K562 (cell line): ENCODE data around the gene CELSR1. TPM values are rescaled to one million over a fixed set of nuclear protein-coding genes. Genes with fewer than 3 reads are reported as not detected.

Experiments used
- ATAC-seq: fragments of 200-7000 bp; cut with Tn5 transposase; 3 replicates; pipeline ENCODE4 v1.9.1; 2020; ENCODE audit warnings: moderate library complexity
- BruUV-seq: library from RNA; stranded (reverse); fragments of 400-500 nt; replicated peaks from 2 replicates; lab custom pipeline; 2021; lab: Mats Ljungman, UMichigan
- CTCF ChIA-PET: fragments of 300-600 bp; formaldehyde crosslinking; extraction: SDS; loops from one replicate; lab custom pipeline; 2021; ENCODE audit warnings: low intra/inter-chr PET ratio; lab: Yijun Ruan, JAX
- POLR2A ChIA-PET: fragments of 300-600, 350-650 bp; sonication (Branson Sonifier 250); formaldehyde crosslinking; extraction: SDS; loops from one replicate; lab custom pipeline; 2021; ENCODE audit warnings: antibody characterized with exemption, inconsistent platforms; lab: Yijun Ruan, JAX
- DNase-seq, 4 experiments: peaks; one replicate each; pipeline versions ENCODE4 v3.0.0 to v3.0.0-alpha.2; 2011 to 2018; ENCODE audit warnings: low spot score in 3 of 4, mixed read lengths in 3 of 4; ENCODE audit errors: extremely low read depth in 1 of 4
- FAIRE-seq: peaks from 2 replicates; lab custom pipeline; 2011; peaks lifted over from hg19 to GRCh38; lab: Jason Lieb, UNC
- H2AFZ ChIP-seq: 2 replicates; pipeline ENCODE4 v1.6.0; 2011; ENCODE audit warnings: low read depth, low read length, control low read depth, inconsistent platforms
- H3K27ac ChIP-seq: fragments of 200-600 bp; 3 replicates; pipeline ENCODE4 v1.8.0; 2011; ENCODE audit warnings: low read depth, mild to moderate bottlenecking, control low read depth, inconsistent platforms, low read length, moderate library complexity, mixed read lengths; ENCODE audit errors: extremely low read depth
- H3K27me3 ChIP-seq, 2 experiments: fragments of 300-600 bp in 1 of 2; 2 replicates in 1 of 2; 3 replicates in 1 of 2; pipeline versions ENCODE4 v1.6.0 to v1.8.0; 2011; ENCODE audit warnings: inconsistent platforms in 2 of 2, low read length in 2 of 2, mild to moderate bottlenecking in 1 of 2, mixed read lengths in 1 of 2, moderate library complexity in 1 of 2; ENCODE audit not compliant: control insufficient read depth in 2 of 2, insufficient read depth in 2 of 2
- H3K36me3 ChIP-seq: fragments of 300-600 bp; 3 replicates; pipeline ENCODE4 v1.8.0; 2011; ENCODE audit warnings: mild to moderate bottlenecking, low read length, inconsistent platforms; ENCODE audit not compliant: control insufficient read depth, insufficient read depth
- H3K4me1 ChIP-seq, 2 experiments: fragments of 200-600 bp in 1 of 2; replicated peaks in 1 of 2; 2 replicates in 1 of 2; 3 replicates in 1 of 2; pipeline versions ENCODE4 v1.5.1 to v1.8.0; 2011; ENCODE audit warnings: inconsistent platforms in 2 of 2, low read length in 2 of 2, mild to moderate bottlenecking in 1 of 2, mixed read lengths in 1 of 2, moderate library complexity in 1 of 2; ENCODE audit not compliant: control insufficient read depth in 2 of 2, insufficient read depth in 2 of 2
- H3K4me2 ChIP-seq: 2 replicates; pipeline ENCODE4 v1.6.1; 2011; ENCODE audit warnings: low read length, control low read depth, inconsistent platforms, mixed read lengths; ENCODE audit not compliant: insufficient read depth
- H3K4me3 ChIP-seq: fragments of 200-600 bp; sonication (generic), shearing (Covaris generic); 2 replicates; pipeline ENCODE4 v1.5.1; 2016; ENCODE audit warnings: control low read depth, inconsistent platforms
- H3K79me2 ChIP-seq: fragments of 200-600 bp; 3 replicates; pipeline ENCODE4 v1.8.0; 2011; ENCODE audit warnings: low read length, inconsistent platforms; ENCODE audit not compliant: control insufficient read depth, insufficient read depth
- H3K9ac ChIP-seq, 2 experiments: 2 replicates each; pipeline versions ENCODE4 v1.6.0 to v1.6.1; 2011; ENCODE audit warnings: low read depth in 2 of 2, low read length in 2 of 2, control low read depth in 1 of 2, inconsistent platforms in 1 of 2, mild to moderate bottlenecking in 1 of 2, mixed read lengths in 1 of 2; ENCODE audit not compliant: insufficient read depth in 1 of 2
- H3K9me1 ChIP-seq: one replicate; pipeline ENCODE4 v1.6.0; 2011; ENCODE audit warnings: inconsistent platforms, mild to moderate bottlenecking, low read length, moderate library complexity; ENCODE audit not compliant: control insufficient read depth, insufficient read depth
- H3K9me3 ChIP-seq: replicated peaks from 2 replicates; pipeline ENCODE4 v1.5.1; 2011; ENCODE audit warnings: low read depth, low read length, inconsistent platforms; ENCODE audit not compliant: control insufficient read depth, insufficient read depth
- H4K20me1 ChIP-seq: replicated peaks from 2 replicates; pipeline ENCODE4 v1.6.1; 2011; ENCODE audit warnings: low read length, inconsistent platforms, mixed read lengths; ENCODE audit not compliant: control insufficient read depth, insufficient read depth
- MYBL2 ChIP-seq, 2 experiments: fragments of 450-650 bp in 1 of 2; sonication (generic) in 1 of 2; formaldehyde crosslinking in 1 of 2; IDR thresholded peaks; 2 replicates each; pipeline versions ENCODE4 v1.6.1 to v1.8.1; 2017 to 2022; ENCODE audit warnings: borderline replicate concordance in 1 of 2, inconsistent platforms in 1 of 2, low read depth in 1 of 2, mild to moderate bottlenecking in 1 of 2, missing genetic modification reagents in 1 of 2, moderate library complexity in 1 of 2
- SIN3B ChIP-seq: fragments of 450-650 bp; IDR thresholded peaks from 2 replicates; pipeline ENCODE4 v1.6.1; 2017; ENCODE audit warnings: low read depth, mild to moderate bottlenecking, moderate library complexity
- SMARCE1 ChIP-seq: fragments of 450-650 bp; IDR thresholded peaks from 2 replicates; pipeline ENCODE4 v1.7.1; 2016; ENCODE audit warnings: mild to moderate bottlenecking
- SMC3 ChIP-seq: conservative IDR thresholded peaks from 2 replicates; pipeline ENCODE4 v1.6.1; 2011; ENCODE audit warnings: low read depth, low read length, improper control_type of control experiment; ENCODE audit not compliant: insufficient read depth
- STAG1 ChIP-seq: sonication (generic); formaldehyde crosslinking; IDR thresholded peaks from 2 replicates; pipeline ENCODE4 v1.5.0; 2020; ENCODE audit warnings: missing genetic modification reagents, borderline replicate concordance
- ZNF197 ChIP-seq: fragments of 200-800 bp; sonication (Bioruptor generic); IDR thresholded peaks from 2 replicates; pipeline ENCODE4 v1.6.1; 2016; ENCODE audit warnings: low read depth, missing genetic modification characterization, missing compliant biosample characterization
- WGBS: fragments of 100-300 bp; shearing (Covaris generic); methylation state at CpG from one replicate; pipeline ENCODE4 v1.1.6; 2016; ENCODE audit warnings: low coverage, mixed read lengths; ENCODE audit not compliant: insufficient coverage; ENCODE audit errors: missing lambda C conversion rate; 5-methylcytosine and 5-hydroxymethylcytosine counted together
- in situ Hi-C: fragments of 300-500 bp; cut with MboI; formaldehyde crosslinking; loops from 4 replicates; pipeline ENCODE4 v1.15.0; 2018; ENCODE audit warnings: inconsistent platforms, mixed read lengths
- intact Hi-C: fragments of 100-400 bp; cut with micrococcal nuclease; formaldehyde crosslinking; loops from 2 replicates; pipeline ENCODE4 v1.14.2; 2022
- polyA plus RNA-seq, 8 experiments: library from polyadenylated mRNA; depleted of rRNA in 4 of 8; stranded (reverse) in 5 of 8; unstranded in 3 of 8; fragments of >200 nt; fragmentation: Nextera tagmentation in 2 of 8; fragmentation: Illumina TruSeq in 1 of 8; extraction: Ambion mirVana in 2 of 8; extraction: Trizol in 1 of 8; gene quantifications; 2 replicates each; pipeline versions ENCODE4 v1.2.1 to v1.2.3, GENCODE V29; 2011 to 2014; ENCODE audit warnings: inconsistent platforms in 1 of 8, missing spikeins in 1 of 8
- total RNA-seq, 7 experiments: library from RNA; depleted of rRNA in 6 of 7; stranded (reverse); fragments of >200 nt in 6 of 7; fragmentation: Illumina TruSeq in 2 of 7; extraction: Trizol in 2 of 7; gene quantifications; 2 replicates each; pipeline versions ENCODE4 v1.2.1 to v1.2.3, GENCODE V29; 2011 to 2021; ENCODE audit warnings: low replicate concordance in 1 of 7
- TF ChIP-seq, protein P1 (sequence below): sonication (generic); formaldehyde crosslinking; IDR thresholded peaks from 2 replicates; pipeline ENCODE4 v1.8.0; 2022; ENCODE audit warnings: mild to moderate bottlenecking, missing genetic modification reagents
- TF ChIP-seq, protein P2 (sequence below), 3 experiments: IDR thresholded peaks in 2 of 3; conservative IDR thresholded peaks in 1 of 3; 2 replicates each; pipeline ENCODE4 v1.5.1; 2011 to 2012; ENCODE audit warnings: low read length in 3 of 3, mild to moderate bottlenecking in 3 of 3, control low read depth in 2 of 3, improper control_type of control experiment in 1 of 3, inconsistent platforms in 1 of 3, low read depth in 1 of 3, mixed read lengths in 1 of 3, moderate library complexity in 1 of 3; ENCODE audit not compliant: insufficient read depth in 2 of 3
- TF ChIP-seq, protein P3 (sequence below): sonication (generic); formaldehyde crosslinking; IDR thresholded peaks from 2 replicates; pipeline ENCODE4 v1.8.0; 2023; ENCODE audit warnings: missing genetic modification reagents, mild to moderate bottlenecking, borderline replicate concordance

The CELSR1 gene
- total and polyA plus RNA-seq, 9 of the 15 experiments (the other 6 are each of a cell fraction or from before 2014, with no cell fraction given), result under 0.01 to 0.09 TPM; not detected in 7

- no peak overlapping the region for H3K4me3 ChIP-seq
- ATAC-seq, result peak; percentile 88
- H3K79me2 ChIP-seq, result no peaks in the 10 kb centered on the region
- no peaks in the 10 kb centered on the region for H3K27me3 ChIP-seq
- no peak overlapping the region for H3K27ac ChIP-seq
- no peaks in the 10 kb centered on the region for H3K9me1 ChIP-seq
- ChIA-PET POLR2A (no interaction called here), CTCF (interaction anchor here (1.2 kb wide), 1 partner anchor 187 kb away, joined by 4 read pairs; no protein-coding TSS in a partner anchor)
- H3K4me2 ChIP-seq, result no peak overlapping the region
- no peak overlapping the region for H2AFZ ChIP-seq
- H3K9me3 ChIP-seq, result no peaks in the 10 kb centered on the region
- peaks cover 3% of the 10 kb centered on the region; the same call in 1 of the 2 replicates for H4K20me1 ChIP-seq
- WGBS, result 71% methylated on average over 16 of the region's 22 CpGs
- no peak overlapping the region for H3K9ac ChIP-seq
- in situ Hi-C loops (no loop called here), intact Hi-C loops (no loop called here)
- H3K4me1 ChIP-seq, result peaks cover 0 to 3% of the 10 kb centered on the region in 2 experiments; a peak in 2 of 5 replicates
- DNase-seq, result peak; percentile 48 to 66 (median 62)
- FAIRE-seq, result no peak
- H3K36me3 ChIP-seq, result peaks cover 52% of the 10 kb centered on the region; the same call in 2 of the 3 replicates
- no TSS peak for BruUV-seq
- TF ChIP-seq SMARCE1, result no peak
- peak; percentile 60 for TF ChIP-seq SMC3
- TF ChIP-seq SIN3B, result no peak
- TF ChIP-seq ZNF197 (CRISPR knock-in tag), result no peak
- no peak for TF ChIP-seq MYBL2 (IDR thresholded peaks at IDR 0.05; ENCODE audit: low read depth)
- TF ChIP-seq MYBL2 (CRISPR knock-in tag; IDR thresholded peaks at IDR 0.05; ENCODE audit: borderline replicate concordance), result no peak
- TF ChIP-seq STAG1 (CRISPR knock-in tag), result peak; percentile 42; the same call in 1 of the 2 replicates
- TF ChIP-seq, protein P1, sequence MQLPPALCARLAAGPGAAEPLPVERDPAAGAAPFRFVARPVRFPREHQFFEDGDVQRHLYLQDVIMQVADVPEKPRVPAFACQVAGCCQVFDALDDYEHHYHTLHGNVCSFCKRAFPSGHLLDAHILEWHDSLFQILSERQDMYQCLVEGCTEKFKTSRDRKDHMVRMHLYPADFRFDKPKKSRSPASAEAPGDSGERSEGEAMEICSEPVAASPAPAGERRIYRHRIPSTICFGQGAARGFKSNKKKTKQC (CRISPR knock-in tag), result no peak
- TF ChIP-seq, protein P2, sequence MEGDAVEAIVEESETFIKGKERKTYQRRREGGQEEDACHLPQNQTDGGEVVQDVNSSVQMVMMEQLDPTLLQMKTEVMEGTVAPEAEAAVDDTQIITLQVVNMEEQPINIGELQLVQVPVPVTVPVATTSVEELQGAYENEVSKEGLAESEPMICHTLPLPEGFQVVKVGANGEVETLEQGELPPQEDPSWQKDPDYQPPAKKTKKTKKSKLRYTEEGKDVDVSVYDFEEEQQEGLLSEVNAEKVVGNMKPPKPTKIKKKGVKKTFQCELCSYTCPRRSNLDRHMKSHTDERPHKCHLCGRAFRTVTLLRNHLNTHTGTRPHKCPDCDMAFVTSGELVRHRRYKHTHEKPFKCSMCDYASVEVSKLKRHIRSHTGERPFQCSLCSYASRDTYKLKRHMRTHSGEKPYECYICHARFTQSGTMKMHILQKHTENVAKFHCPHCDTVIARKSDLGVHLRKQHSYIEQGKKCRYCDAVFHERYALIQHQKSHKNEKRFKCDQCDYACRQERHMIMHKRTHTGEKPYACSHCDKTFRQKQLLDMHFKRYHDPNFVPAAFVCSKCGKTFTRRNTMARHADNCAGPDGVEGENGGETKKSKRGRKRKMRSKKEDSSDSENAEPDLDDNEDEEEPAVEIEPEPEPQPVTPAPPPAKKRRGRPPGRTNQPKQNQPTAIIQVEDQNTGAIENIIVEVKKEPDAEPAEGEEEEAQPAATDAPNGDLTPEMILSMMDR (IDR thresholded peaks at IDR 0.05 in 2 of 3, conservative IDR thresholded peaks at IDR 0.05 in 1 of 3; ENCODE audit: insufficient read depth in 2 of 3, low read depth in 1 of 3, low read length in 3 of 3), result peak; percentile 63 to 64 (median 63)
- TF ChIP-seq, protein P3, sequence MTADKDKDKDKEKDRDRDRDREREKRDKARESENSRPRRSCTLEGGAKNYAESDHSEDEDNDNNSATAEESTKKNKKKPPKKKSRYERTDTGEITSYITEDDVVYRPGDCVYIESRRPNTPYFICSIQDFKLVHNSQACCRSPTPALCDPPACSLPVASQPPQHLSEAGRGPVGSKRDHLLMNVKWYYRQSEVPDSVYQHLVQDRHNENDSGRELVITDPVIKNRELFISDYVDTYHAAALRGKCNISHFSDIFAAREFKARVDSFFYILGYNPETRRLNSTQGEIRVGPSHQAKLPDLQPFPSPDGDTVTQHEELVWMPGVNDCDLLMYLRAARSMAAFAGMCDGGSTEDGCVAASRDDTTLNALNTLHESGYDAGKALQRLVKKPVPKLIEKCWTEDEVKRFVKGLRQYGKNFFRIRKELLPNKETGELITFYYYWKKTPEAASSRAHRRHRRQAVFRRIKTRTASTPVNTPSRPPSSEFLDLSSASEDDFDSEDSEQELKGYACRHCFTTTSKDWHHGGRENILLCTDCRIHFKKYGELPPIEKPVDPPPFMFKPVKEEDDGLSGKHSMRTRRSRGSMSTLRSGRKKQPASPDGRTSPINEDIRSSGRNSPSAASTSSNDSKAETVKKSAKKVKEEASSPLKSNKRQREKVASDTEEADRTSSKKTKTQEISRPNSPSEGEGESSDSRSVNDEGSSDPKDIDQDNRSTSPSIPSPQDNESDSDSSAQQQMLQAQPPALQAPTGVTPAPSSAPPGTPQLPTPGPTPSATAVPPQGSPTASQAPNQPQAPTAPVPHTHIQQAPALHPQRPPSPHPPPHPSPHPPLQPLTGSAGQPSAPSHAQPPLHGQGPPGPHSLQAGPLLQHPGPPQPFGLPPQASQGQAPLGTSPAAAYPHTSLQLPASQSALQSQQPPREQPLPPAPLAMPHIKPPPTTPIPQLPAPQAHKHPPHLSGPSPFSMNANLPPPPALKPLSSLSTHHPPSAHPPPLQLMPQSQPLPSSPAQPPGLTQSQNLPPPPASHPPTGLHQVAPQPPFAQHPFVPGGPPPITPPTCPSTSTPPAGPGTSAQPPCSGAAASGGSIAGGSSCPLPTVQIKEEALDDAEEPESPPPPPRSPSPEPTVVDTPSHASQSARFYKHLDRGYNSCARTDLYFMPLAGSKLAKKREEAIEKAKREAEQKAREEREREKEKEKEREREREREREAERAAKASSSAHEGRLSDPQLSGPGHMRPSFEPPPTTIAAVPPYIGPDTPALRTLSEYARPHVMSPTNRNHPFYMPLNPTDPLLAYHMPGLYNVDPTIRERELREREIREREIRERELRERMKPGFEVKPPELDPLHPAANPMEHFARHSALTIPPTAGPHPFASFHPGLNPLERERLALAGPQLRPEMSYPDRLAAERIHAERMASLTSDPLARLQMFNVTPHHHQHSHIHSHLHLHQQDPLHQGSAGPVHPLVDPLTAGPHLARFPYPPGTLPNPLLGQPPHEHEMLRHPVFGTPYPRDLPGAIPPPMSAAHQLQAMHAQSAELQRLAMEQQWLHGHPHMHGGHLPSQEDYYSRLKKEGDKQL (CRISPR knock-in tag), result no peak
These were observed 181.9 kb downstream of the CELSR1 start for GRCh38 chr22:46355369-46355995.
